Effector memory CD8-positive, alpha-beta T cell (primary cell): Measurements from ENCODE around the gene GRK2.
A peak's percentile ranks its signal among the peaks of the same experiment; 100 is the strongest.

Source experiments
- ATAC-seq: fragments of 150-1000 bp; cut with Tn5 transposase; replicated peaks from 2 replicates; pipeline ENCODE4 v1.10.0; 2021; ENCODE audit warnings: mild to moderate bottlenecking, moderate library complexity
- DNase-seq, 3 experiments: peaks; one replicate each; pipeline ENCODE4 v3.0.0; 2021
- H3K27ac Mint-ChIP-seq, 2 donors: one replicate each; pipeline ENCODE4 v1.8.0; 2022; ENCODE audit warnings: mild to moderate bottlenecking in 2 of 2, mixed read lengths in 2 of 2, moderate library complexity in 2 of 2
- H3K27me3 Mint-ChIP-seq, 2 donors: one replicate each; pipeline ENCODE4 v1.8.0; 2022; ENCODE audit warnings: mixed read lengths in 2 of 2
- H3K36me3 Mint-ChIP-seq: one replicate; pipeline ENCODE4 v1.8.0; 2022; ENCODE audit warnings: mild to moderate bottlenecking, moderate library complexity, mixed read lengths; ENCODE audit not compliant: insufficient read depth
- H3K4me1 Mint-ChIP-seq, 2 donors: one replicate each; pipeline ENCODE4 v1.8.0; 2022; ENCODE audit warnings: low read depth in 2 of 2, mixed read lengths in 2 of 2
- H3K4me3 Mint-ChIP-seq, 2 donors: one replicate each; pipeline ENCODE4 v1.8.0; 2022; ENCODE audit warnings: mild to moderate bottlenecking in 2 of 2, mixed read lengths in 2 of 2, moderate library complexity in 2 of 2
- H3K9me3 Mint-ChIP-seq, 2 donors: one replicate each; pipeline ENCODE4 v1.8.0; 2022; ENCODE audit warnings: mixed read lengths in 2 of 2

The GRK2 gene

GRCh38 chr11:67278135-67278938, 12.1 kb downstream of the GRK2 start:
- peak overlapping the region; percentile 85 to 99 for H3K4me3 Mint-ChIP-seq
- DNase-seq (no peak), ATAC-seq (no peak)
- H3K36me3 Mint-ChIP-seq = peaks cover 97% of the 10 kb centered on the region
- no peaks in the 10 kb centered on the region for H3K9me3 Mint-ChIP-seq
- peaks cover 51 to 53% of the 10 kb centered on the region in 2 donors for H3K4me1 Mint-ChIP-seq
- no peaks in the 10 kb centered on the region for H3K27me3 Mint-ChIP-seq
- peak overlapping the region; percentile 90 to 99 for H3K27ac Mint-ChIP-seq

GRCh38 chr11:67278939-67279588, 12.8 kb downstream of the GRK2 start:
- Mint-ChIP-seq H3K27ac (peak overlapping the region; percentile 90 to 99), H3K4me3 (peak overlapping the region; percentile 85 to 99), H3K9me3 (no peaks in the 10 kb centered on the region), H3K27me3 (no peaks in the 10 kb centered on the region), H3K4me1 (peaks cover 51 to 53% of the 10 kb centered on the region in 2 donors), H3K36me3 (peaks cover 96% of the 10 kb centered on the region)
- DNase-seq = no peak
- no peak for ATAC-seq

GRCh38 chr11:67279589-67280340, 13.5 kb downstream of the GRK2 start:
- Mint-ChIP-seq H3K4me1 (peaks cover 48% of the 10 kb centered on the region in 2 donors), H3K27me3 (no peaks in the 10 kb centered on the region), H3K4me3 (peak overlapping the region in 1 of 2 donors; percentile 21), H3K27ac (peak overlapping the region; percentile 90 to 99), H3K36me3 (peaks cover 96% of the 10 kb centered on the region), H3K9me3 (no peaks in the 10 kb centered on the region)
- ATAC-seq = no peak
- DNase-seq = no peak

- H3K9me3 Mint-ChIP-seq = no peaks in the 10 kb centered on the region
- no peak for ATAC-seq
- H3K4me3 Mint-ChIP-seq = peak overlapping the region in 1 of 2 donors; percentile 21
- no peaks in the 10 kb centered on the region for H3K27me3 Mint-ChIP-seq
- H3K4me1 Mint-ChIP-seq = peaks cover 45 to 47% of the 10 kb centered on the region in 2 donors
- peak overlapping the region; percentile 90 to 99 for H3K27ac Mint-ChIP-seq
- no peak for DNase-seq
- peaks cover 96% of the 10 kb centered on the region for H3K36me3 Mint-ChIP-seq
Measured at GRCh38 chr11:67280341-67280787, 14.1 kb downstream of the GRK2 start.

- Mint-ChIP-seq H3K36me3 (peaks cover 96% of the 10 kb centered on the region), H3K4me1 (peaks cover 39 to 44% of the 10 kb centered on the region in 2 donors)
Measured at GRCh38 chr11:67280788-67281551, 14.7 kb downstream of the GRK2 start.

GRCh38 chr11:67281552-67282150, 15.4 kb downstream of the GRK2 start:
- no peaks in the 10 kb centered on the region for H3K9me3 Mint-ChIP-seq
- H3K4me3 Mint-ChIP-seq = no peak overlapping the region
- peaks cover 96% of the 10 kb centered on the region for H3K36me3 Mint-ChIP-seq
- H3K27ac Mint-ChIP-seq = peak overlapping the region in 1 of 2 donors; percentile 84
- no peaks in the 10 kb centered on the region for H3K27me3 Mint-ChIP-seq
- DNase-seq = no peak
- ATAC-seq = no peak
- H3K4me1 Mint-ChIP-seq = peaks cover 38 to 44% of the 10 kb centered on the region in 2 donors

More at GRCh38 chr11:67280788-67281551, 14.7 kb downstream of the GRK2 start:
- Mint-ChIP-seq H3K9me3 (no peaks in the 10 kb centered on the region), H3K4me3 (peak overlapping the region in 1 of 2 donors; percentile 21), H3K27ac (peak overlapping the region in 1 of 2 donors; percentile 84), H3K27me3 (no peaks in the 10 kb centered on the region)
- DNase-seq = no peak
- ATAC-seq = no peak

GRCh38 chr11:67282155-67282875, 16.0 kb downstream of the GRK2 start:
- no peaks in the 10 kb centered on the region for H3K9me3 Mint-ChIP-seq
- peak overlapping the region; percentile 19 to 84 for H3K27ac Mint-ChIP-seq
- H3K27me3 Mint-ChIP-seq = no peaks in the 10 kb centered on the region
- peak overlapping the region in 1 of 2 donors; percentile 12 for H3K4me3 Mint-ChIP-seq
- H3K4me1 Mint-ChIP-seq = peaks cover 39 to 44% of the 10 kb centered on the region in 2 donors
- DNase-seq (no peak), ATAC-seq (no peak)
- H3K36me3 Mint-ChIP-seq = peaks cover 97% of the 10 kb centered on the region

GRCh38 chr11:67282876-67283371, 16.7 kb downstream of the GRK2 start:
- peak overlapping the region; percentile 19 to 84 for H3K27ac Mint-ChIP-seq
- H3K27me3 Mint-ChIP-seq = no peaks in the 10 kb centered on the region
- H3K36me3 Mint-ChIP-seq = peaks cover 97% of the 10 kb centered on the region
- no peaks in the 10 kb centered on the region for H3K9me3 Mint-ChIP-seq
- no peak overlapping the region for H3K4me3 Mint-ChIP-seq
- ATAC-seq = no peak
- H3K4me1 Mint-ChIP-seq = peaks cover 39 to 44% of the 10 kb centered on the region in 2 donors
- no peak for DNase-seq

GRCh38 chr11:67283481-67283963, 17.2 kb downstream of the GRK2 start:
- ATAC-seq (no peak), DNase-seq (no peak)
- Mint-ChIP-seq H3K9me3 (no peaks in the 10 kb centered on the region), H3K4me3 (no peak overlapping the region), H3K27ac (peak overlapping the region in 1 of 2 donors; percentile 99), H3K36me3 (peaks cover 98% of the 10 kb centered on the region), H3K4me1 (peaks cover 39 to 44% of the 10 kb centered on the region in 2 donors), H3K27me3 (no peaks in the 10 kb centered on the region)

- no peak for ATAC-seq
- Mint-ChIP-seq H3K36me3 (peaks cover 94% of the 10 kb centered on the region), H3K27ac (peak overlapping the region in 1 of 2 donors; percentile 99), H3K9me3 (no peaks in the 10 kb centered on the region), H3K4me3 (no peak overlapping the region), H3K4me1 (peaks cover 34% of the 10 kb centered on the region in 2 donors), H3K27me3 (no peaks in the 10 kb centered on the region)
- DNase-seq = no peak
Measured at GRCh38 chr11:67284811-67285540, 18.7 kb downstream of the GRK2 start.
